ENCODE data around the gene PHF19. TPM values are rescaled to one million over a fixed set of nuclear protein-coding genes. Genes with fewer than 3 reads are reported as not detected.

Gene PHF19
- total RNA-seq: 40.5 and 94.0 TPM in 2 replicates

DNA sequence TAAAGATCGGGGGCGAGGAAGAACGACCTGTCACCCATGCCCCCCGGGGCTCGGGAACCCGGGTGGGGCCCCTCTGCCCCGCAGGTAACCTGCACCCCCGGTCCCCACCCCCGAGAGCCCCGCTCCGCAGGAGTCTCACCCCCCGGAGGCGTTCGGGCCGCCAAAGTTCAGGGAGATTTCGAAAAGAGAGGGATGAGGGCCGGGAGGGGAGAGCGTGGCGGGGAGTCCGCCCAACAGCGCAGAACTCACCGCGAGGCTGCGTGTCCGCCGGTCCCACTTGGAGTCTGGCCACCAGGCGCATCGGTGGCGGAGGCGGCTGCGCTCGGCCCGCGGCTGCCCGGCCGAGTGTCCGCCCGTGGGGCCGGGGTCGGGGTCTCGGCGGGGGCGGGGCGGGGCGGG is at the start of gene PHF19:
Gene PHF19, minus strand, starts transcription at position 347 of the 399 bp plus-strand sequence. CDS start 2,447 bp downstream, outside the sequence.
- no peak for DNase-seq (ENCODE audit: low read depth, low spot score)

DNA sequence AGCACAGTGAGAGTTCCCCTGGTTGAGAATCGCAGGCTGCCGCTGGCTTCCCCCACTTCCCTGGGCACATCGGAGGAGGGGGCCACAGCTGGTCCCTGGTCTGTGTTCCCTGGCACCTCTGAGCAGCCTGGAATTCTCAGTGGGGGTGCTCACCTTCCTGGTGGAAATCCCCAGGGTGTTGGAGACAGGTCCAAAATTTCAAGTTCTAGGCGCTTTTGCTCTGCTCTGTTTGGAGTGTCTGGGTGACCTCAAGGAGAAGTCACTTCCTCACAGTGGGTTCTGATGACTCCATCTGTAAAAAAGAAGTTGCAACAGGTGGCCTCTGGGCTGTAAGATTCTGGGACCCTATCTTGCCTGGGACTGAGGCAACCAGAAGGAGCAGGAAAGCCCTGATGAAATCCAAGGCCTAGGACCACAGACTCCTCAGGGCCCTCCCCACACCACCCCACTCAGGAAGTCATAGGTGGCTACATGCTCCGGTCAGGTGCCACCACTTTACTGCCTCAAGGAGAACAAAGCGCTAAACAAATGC is 49.5 kb upstream of the PHF19 start, which contains the start of gene TRAF1:
Gene TRAF1, minus strand, starts transcription at position 400 of the 532 bp plus-strand sequence. CDS start 721 bp downstream, outside the sequence.
- no peak for DNase-seq (ENCODE audit: low read depth, low spot score)

DNA sequence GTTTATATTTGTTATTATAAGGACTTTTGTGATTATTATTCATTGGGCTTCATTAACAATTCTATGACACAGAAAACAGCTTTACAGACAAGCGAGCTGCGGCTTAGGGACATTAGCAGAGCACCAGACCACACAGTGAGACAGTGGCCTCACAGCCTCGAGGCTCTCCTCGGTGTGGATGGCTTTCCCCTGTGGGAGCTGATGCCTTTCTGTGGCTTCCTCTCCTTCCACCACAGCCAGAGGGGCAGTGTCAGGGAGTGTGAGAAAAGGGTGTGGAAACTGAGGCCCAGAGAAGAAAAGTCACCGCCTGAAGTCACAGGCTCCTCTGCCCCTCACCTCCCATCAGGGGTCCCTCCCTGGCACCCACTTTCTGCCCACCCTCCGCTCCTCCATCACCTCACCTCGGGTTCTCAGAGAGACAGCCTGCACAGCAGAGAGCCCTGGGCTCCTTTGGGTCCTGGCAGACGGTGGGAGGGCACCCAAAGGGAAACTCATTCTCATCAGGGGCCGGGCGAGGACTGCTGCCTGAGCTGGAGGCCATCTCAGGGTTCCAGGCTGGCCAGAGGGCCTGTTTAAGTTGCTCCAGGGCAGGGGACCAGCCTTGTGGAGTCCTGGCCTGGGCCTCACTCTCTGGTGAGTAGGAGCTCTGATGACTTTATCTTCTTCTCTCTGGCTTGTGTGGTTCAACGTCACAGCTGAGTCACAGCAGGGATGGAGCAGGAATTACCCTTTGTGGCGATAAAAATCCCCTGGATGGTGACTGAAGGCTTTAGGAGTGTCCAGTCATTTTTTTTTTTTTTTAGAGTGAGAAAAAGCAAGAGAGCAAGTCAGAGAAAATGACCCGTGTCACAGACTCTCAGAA is 48.8 kb upstream of the PHF19 start:
- no peak for DNase-seq (ENCODE audit: low read depth, low spot score)

DNA sequence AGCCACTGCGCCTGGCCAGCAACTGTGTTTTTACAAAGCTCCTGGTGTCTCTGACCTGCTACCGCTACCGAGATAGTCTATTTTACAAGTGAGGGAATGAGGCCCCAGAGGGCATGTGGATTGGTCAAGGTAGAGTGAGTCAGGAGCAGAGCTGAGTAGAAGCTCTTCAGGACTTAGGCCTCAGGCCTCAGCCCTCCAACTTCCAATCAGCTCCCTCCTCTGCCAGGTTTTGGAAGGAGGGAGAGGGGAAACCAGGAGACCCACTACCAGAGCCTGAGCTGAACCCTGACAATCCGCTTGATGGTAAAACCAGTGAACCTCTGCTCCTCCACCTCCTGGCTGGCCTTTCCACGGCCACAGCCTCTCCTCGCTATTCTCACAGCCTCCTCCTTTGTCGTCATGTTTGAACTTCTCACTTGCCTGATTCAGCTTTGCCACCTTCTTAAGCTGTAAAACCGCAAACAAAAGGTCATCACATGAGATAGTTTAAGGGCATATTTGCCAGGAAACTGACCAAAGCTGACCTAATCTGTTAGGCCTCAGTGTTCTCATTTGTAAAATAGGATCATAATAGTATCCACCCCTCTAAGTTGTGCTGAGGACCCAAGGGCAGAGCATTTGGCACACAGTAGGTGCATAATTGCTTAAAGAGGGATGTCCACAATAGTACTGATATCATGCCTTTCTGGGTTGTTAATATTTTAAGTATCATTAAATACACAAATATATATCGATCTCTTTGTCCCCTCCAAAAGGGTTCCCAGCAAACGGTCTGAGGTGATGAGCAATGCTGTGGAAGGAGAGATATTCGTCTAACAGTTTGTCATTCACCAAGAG is 47.9 kb upstream of the PHF19 start:
- DNase-seq (ENCODE audit: low read depth, low spot score): no peak

DNA sequence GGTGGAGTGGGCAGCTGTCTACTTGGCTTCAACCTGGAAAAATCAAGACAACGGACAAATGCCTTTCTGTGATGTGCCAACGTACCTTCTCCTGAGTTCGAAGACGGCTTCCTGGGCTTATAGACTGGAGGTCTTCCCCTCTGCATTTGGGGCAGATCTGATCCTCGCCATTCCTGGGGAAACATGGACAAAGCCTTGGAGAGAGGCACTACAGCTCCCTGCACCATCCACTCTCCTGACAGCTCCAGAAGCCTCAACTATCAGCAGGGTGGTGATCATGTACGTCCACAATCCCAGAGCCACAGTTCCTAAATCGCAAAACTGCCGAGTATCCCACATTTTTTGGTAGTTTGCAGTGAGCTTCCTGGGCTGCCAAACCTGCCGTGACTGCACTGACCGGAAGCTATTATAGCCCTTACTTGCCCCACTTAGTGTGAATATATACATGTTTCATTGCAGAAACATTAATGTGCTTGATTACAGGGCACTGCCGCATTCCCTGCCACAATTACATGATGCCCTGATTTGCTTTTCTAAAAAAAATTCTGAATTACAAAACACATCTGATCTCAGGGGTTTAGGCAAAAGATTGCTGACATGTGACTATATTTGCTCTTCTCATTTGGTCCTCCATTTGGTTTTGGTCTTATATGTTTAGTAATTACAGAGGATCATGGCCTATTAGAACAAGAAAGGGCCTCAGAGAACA is 46.8 kb upstream of the PHF19 start:
- DNase-seq (ENCODE audit: low read depth, low spot score): no peak

DNA sequence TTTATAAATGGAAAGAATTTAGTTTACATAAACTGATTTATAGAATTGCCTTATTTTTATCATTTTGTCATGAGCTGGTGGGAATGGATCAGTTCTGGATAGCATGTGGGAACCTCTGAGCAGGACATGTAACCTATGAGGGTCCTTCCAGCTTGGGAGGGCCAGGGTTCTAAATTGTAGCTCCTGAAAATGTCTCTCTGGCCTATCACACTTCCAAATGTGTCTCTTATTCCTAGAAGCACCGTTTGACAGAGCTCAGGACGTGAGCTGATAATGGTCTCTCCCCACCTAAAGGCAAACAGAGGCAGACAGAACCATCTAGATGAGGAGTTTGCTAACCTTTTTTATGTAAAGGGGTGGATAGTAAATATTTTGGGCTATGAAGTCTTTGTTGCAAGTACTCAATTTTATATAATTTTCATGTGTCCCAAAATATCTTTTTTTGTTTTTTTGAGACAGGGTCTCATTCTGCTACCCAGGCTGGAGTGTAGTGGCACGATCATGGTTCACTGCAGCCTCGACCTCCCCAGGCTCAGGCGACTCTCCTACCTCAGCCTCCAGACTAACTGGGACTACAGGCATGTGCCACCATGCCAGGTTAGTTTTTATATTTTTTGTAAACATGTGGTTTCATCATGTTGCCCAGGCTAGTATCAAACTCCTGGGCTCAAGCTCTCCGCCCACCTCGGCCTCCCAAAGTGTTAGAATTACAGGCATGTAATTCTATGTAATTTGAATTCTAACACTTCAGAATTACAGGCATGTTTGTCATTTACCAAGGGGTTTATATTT is 45.6 kb upstream of the PHF19 start:
- DNase-seq (ENCODE audit: low read depth, low spot score): no peak

DNA sequence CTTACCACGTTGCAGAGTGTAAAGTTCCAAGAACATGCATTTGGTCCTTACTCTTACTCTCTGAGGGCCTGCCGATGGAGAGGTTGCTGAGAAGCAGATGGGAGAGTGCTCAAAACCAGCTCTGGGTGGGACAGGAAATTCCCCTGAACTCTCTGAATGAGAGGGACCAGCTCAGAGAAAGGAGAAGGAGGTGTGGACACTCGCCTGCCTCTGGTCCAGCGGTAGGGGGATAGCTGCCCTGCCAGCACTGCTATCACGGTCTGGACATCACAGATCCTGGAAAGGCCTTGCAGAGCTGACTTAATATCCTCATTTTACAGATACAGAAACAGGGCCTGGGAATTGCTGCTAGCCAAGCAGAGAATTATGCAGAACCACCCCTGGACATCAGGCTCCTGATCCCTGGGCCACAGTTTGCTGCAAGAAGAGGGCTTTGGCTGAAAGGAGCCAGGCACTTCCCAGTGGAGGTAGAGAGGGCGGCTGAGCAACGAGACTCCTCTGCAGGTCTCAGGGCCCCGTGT is 44.7 kb upstream of the PHF19 start:
- no peak for DNase-seq (ENCODE audit: low read depth, low spot score)

DNA sequence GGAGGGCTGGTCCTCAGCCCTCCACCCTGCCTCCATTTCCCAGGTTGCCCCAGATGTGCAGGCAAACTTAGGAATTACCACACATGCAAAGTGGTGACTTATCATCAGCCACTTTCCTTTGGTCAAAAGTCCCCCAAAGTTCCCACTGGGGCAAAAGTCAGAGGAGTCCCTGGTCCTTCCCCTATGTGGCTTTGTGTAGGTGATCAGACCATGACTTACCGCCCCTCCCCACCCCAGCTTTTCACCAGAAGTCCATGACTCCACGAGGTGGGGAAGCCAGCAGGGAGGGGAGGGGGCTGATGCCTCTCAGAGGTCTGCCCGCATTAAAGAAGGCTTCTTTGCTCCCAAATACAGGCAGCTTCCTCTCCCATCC is 43.8 kb upstream of the PHF19 start:
- no peak for DNase-seq (ENCODE audit: low read depth, low spot score)

DNA sequence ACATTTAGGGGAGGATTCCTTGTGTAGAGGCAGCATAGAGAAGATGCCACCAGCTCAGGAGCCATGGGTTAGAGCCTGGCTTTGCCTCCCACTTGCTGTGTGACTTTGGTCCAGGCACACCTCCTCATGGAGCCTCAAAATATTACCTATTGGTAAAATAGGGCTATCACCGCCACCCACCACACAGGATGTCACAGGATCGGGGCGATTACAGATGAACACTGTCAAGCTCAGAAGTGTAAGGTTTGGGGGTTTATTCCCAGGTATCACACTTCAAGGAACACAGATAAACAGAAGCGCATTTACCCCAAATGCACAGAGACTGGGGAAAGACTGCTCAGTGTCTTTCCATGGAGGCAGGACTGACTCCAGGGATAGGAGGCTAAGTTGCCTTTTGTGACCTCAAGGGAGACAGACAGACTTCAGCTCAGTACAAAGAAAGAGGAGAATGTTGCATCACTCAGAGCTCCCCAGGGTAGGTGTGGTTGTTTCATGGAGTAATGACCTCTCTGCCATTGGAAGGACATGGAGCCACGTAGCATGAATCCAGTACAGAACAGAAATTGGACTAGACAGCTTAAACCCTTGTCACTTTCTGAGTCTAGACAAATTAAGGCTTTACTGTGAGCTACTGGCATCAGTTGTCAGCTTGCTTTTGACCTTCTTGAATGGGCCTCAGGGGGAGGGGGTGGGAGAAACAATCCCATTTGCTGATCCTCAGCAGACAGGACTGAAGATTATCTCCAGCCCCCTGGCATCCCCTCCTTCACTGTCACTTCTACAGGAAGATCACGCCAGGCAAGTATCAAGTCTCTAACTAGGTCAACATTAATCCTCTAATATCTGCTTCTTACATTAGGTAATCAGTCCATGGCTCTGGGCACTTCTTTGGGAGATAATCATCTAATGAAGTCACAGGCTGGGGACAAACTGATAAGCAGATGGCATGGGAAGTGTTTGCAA is 43.1 kb upstream of the PHF19 start:
- no peak for DNase-seq (ENCODE audit: low read depth, low spot score)

DNA sequence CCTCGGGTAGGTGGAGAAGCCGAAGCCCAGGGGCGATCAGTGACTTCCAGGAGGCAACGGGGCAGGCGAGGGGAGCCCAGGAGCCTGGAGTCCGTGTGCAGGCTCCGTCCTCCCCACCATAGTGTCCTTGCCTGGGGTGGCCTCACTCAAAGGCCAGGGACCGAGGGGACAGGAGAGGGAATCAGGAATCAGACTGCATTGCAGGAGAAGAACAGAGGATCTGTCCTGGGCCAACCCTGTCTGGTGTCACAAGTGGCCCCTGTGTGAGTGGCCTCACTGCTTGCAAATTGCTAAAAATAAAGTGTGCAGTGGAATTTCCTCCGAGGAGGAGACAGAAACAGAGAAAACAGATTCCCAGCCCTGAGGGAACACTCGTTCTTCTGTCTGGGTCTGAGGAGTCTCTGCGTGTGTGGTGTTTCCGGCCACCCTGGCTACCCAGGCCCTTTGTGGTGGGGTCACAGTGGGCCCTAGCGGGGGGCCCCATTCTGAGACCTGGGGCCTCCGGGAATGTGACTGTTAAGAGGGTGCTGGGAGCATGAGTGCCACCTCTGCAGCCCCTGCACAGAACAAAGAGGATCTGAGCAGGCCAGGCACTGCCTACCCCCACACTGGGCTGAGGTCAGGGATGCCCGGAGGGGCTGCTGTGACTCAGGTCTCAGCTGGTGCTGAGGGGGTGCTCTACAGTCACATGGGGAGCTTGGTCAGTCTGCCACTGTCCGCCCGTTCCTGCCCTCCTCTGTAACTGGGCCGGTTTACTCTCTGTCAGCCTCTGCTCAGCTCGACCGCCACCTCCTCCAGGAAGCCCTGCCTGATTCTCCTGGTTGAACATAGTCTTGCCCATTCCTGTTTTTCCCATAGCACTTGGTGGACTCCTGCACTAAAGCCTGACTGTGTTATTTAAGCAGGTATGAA is 42.2 kb upstream of the PHF19 start:
- no peak for DNase-seq (ENCODE audit: low read depth, low spot score)

DNA sequence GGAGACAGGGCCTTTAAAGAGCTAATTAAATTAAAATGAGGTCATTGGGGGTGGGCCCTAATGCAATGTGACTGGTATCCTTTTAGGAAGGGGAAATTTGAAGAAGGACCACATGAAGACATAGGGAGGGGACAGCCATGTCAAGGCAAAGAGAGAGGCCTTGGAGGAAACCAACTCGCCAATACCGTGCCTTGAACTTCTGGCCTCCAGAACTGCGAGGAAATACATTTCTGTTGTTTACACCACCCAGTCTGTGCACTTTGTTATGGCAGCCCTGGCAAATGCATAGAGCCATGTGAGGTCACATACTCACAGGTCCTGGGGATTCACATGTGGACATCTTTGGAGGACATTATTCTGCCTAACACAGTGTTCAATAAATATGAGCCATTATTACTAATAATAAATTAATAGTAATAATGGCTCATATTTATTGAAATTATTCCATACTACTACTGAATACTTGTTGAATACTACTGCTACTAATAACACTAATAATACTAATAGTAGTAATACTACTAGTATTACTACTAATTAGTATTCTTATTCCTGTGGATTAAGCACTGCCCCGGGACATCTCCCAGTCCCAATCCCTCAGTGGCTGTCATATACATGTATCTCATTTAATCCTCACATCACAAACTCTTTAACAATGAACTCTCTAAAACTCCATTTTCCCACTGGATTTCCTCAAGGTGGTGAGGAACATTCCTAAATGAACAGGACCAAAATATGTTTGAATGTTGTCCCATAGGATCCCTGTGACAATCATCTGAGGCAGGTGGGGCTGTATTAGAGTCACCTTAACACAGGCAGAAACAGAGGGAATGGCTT is 41.2 kb upstream of the PHF19 start:
- no peak for DNase-seq (ENCODE audit: low read depth, low spot score)

DNA sequence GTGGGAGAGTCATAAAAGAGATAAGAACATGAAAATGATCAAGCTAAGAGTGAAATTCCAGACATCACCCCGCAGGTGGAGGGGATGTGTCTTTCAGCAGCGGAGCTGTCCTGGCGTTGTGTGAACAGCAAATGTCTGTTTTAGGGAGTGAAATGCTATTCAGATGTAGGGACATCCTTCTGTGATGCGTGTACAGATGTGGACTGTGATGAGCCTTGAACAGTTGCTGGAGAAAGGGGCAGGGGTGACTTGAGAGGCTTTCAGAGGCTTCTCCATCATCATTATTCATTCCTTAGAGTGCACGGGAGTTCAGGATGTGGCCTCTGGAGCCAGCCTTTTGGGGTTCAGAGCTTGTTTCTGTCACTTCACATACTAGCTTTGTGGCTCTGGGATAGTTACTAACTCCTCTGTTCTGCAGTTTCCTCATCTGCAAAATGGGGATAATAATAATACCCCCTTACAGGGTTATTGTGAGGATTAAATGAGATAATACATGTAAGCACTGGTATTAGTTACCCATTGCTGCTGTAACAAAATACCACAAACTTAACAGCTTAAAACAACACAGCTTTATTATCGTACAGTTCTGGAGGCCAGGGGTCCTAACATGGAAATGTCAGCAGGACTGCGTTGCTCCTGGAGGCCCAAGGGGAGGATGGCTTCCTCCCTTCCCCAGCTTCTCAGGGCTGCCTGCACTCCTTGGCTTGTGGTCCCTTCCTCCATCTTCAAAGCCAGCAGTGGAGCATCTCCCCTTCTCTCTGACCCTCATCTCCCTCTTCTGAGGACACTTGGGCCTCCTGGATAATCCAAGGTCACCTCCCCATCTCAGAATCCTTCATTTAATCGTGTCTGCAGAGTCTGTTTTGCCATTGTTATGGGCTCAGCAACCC is 40.2 kb upstream of the PHF19 start:
- DNase-seq (ENCODE audit: low read depth, low spot score): no peak

DNA sequence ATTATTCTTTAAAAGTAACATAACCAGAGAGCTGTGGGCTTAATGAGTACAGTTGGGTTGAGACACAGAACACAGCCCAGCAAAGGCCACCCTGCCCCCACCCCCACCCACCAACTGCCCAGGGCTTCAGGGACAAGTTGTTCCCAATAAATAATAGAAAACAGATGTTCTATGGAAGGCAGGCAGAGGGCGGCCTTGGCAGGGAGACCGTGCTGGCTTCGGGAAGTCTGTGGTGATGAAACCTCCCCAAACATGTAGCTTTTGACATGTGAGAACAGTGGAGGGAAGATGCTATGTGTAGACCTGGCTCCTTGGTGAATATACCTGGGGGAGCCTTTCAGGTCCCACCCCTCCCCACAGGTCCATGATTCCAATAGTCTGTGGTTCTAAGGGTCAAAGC is 39.6 kb upstream of the PHF19 start:
- DNase-seq (ENCODE audit: low read depth, low spot score): no peak

DNA sequence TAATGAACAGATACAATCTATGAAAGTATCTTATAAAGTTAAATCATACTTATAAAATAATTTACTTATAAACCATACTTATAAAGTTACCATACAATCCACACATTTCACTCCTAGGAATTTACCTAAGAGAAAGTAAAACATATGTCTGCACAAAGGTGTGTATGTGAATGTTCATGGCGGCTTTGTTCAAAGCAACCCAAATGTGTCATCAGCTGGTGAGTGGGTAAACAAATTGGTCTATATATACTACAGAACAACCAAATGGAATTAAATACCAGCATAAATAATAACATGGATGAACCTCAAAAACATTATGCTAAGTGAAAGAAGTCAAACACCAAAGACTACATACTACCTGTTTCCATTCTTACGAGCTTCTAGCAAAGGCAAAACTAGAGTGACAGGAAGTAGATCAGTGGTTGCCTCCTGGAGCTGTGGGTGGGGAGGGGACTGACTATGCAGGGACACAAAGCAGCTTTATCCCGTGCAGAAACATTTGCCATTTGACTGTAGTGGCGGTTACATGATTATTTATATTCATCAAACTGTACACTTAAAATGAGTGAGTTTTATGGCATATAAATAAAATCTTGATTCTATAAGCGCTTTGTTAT is 39.0 kb upstream of the PHF19 start:
- no peak for DNase-seq (ENCODE audit: low read depth, low spot score)

DNA sequence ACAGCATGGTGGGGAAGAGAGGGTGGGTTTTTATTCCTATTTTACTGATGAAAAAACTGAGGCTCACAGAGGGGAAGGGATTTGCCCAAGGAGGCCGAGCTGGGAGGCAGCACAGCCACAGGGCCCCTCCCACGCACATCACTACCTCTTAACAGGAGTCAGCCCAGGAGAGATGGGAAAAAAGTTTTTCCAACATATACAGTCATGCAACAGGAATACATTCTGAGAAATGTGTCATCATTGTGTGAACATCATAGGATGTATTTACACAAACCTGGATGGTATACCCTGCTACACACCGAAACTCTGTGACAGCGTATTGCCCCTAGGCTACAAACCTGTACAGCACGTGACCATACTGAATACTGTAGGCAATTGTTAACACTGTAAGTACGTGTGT is 38.0 kb upstream of the PHF19 start:
- no peak for DNase-seq (ENCODE audit: low read depth, low spot score)

DNA sequence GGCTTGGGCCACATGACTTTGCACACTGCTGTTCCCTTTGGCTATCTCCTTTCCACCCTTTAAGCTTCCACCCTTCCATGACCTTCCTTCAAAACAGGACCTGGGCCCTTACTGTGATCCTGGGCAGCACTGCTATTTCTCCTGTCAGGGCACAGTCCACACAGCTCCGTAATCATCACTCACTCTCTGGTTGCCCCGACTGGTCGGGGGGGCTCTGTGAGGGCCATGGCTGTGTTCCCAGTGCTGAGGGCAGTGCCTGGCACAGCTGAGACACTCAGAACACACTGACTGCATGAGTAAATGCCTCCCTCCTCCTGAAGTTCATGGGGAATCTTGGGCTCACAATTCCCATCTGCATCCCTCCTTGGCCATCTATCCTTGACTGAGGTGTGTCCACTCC is 37.4 kb upstream of the PHF19 start:
- DNase-seq (ENCODE audit: low read depth, low spot score): no peak

Data from pulmonary artery endothelial cell (primary cell).